ENCODE measurements around the gene KDELR3. TPM values are rescaled to one million over a fixed set of nuclear protein-coding genes. Genes with fewer than 3 reads are reported as not detected.
A peak's percentile ranks its signal among the peaks of the same experiment; 100 is the strongest.

Gene KDELR3
- total and polyA plus RNA-seq, 12 donors: 3.7 to 18.0 (median 8.7) TPM

DNA sequence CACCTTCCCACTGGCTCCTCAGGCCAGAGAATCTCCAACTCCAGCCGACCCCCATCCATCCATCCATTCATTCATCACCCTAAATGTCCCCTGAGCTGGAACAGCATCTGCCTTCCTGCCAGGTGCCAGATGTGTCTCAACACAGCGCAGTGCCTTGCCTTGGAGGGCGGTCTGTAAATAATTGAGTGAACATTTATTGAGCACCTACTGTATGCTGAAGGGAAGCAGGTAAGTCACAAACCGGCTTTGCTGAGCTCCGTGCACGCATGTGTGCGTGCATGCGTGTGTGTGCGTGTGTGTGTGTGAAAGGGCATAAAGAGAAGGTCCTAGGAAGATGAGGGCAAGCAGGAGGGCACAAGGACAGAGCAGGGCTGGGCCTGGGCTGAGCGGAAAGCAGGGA lies 23.1 kb upstream of the KDELR3 start:
- 84 to 93% (median 90%) methylated on average over 9 to 10 of the region's 10 CpGs for WGBS, 4 donors

DNA sequence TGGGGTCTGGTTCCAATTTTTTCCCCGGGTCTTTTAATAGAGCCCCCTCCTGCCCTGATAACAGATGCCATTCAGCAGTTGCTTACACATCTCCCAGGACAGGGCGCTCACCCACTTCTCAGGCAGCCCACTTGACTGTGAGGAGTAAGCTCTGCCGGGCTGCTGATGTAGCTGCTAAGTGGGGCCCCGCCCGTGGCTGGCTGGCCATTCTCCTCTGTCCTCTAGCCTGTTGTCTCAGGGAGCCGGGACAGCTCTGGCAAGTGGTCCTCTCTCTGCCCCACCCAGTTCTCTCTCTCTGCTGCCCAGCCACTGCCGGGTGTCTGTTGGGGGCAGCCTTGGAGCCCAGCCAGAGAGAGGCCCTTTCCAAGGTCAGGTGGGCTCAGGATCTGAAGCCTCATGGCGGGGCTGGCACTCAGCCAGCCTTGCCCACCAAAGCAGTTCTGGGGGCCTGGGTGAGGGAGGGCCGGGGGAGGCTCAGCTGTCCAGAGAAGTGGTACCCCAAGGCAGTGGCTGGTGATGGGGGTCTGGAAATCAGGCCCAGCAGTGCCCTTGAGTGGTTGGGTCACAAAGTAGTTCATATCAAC lies 21.8 kb upstream of the KDELR3 start:
- DNase-seq: no peak
- H3K4me1 ChIP-seq (replicated peaks in 1 of 2): no peaks in the 10 kb centered on the region

More for the DNA sequence above, 23.1 kb upstream of the KDELR3 start:
- no peaks in the 10 kb centered on the region for H3K4me1 ChIP-seq (replicated peaks in 1 of 2)
- no peak overlapping the region for H3K27ac ChIP-seq
- no peaks in the 10 kb centered on the region for H3K27me3 ChIP-seq
- TF ChIP-seq, protein P1, sequence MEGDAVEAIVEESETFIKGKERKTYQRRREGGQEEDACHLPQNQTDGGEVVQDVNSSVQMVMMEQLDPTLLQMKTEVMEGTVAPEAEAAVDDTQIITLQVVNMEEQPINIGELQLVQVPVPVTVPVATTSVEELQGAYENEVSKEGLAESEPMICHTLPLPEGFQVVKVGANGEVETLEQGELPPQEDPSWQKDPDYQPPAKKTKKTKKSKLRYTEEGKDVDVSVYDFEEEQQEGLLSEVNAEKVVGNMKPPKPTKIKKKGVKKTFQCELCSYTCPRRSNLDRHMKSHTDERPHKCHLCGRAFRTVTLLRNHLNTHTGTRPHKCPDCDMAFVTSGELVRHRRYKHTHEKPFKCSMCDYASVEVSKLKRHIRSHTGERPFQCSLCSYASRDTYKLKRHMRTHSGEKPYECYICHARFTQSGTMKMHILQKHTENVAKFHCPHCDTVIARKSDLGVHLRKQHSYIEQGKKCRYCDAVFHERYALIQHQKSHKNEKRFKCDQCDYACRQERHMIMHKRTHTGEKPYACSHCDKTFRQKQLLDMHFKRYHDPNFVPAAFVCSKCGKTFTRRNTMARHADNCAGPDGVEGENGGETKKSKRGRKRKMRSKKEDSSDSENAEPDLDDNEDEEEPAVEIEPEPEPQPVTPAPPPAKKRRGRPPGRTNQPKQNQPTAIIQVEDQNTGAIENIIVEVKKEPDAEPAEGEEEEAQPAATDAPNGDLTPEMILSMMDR (IDR thresholded peaks at IDR 0.05): no peak
- no peak for TF ChIP-seq POLR2A (IDR thresholded peaks at IDR 0.05)
- intact Hi-C loops (cut with DNase I): no loop called here
- no peaks in the 10 kb centered on the region for H3K9me3 ChIP-seq (replicated peaks in 1 of 3)
- DNase-seq: no peak
- no peaks in the 10 kb centered on the region for H3K36me3 ChIP-seq (replicated peaks in 1 of 2)
- no peak overlapping the region for H3K4me3 ChIP-seq

DNA sequence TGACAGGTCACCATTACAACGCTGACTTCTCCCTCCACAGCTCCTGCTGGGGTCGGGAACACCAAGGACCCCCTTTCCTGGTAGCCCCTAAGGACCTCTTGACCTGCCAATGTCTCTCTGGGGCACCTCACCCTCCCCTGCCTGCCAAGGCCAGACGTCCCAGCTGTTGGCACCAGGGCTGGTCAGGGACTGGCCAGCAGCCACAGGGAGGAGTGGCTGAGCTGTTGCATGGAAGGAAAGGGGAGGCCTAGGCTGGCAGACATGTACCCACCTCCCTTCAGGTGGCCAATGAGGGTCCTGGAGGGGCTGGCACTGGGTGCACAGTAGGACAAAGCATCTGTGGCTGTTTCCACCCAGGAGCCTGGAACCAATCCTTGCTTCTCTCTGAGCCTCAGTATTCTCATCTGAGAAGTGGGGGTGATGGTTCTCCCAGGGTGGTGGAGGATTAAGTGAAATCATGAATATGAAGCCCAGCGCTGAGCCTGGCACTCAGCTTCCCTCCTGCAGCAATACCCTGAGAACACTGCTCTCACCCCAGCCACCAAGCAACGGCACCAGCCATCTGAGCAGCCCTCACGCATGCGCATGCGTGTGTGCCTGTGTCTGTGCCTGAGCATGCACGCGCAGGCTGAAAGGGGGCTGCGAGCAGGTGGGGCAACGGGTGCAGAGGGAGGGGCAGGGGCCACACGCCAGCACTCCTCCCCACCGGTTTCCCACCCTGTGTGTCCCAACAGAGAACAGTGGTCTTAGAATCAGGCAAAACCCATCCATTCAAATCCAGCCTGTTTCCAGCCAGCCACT lies 18.8 kb upstream of the KDELR3 start:
- no peak overlapping the region for H3K27ac ChIP-seq
- 60 to 81% (median 75%) methylated on average over 5 to 14 of the region's 14 CpGs for WGBS, 4 donors
- peak in 4 of 7 donors; percentile 33 to 53 (median 36) for DNase-seq
- H3K36me3 ChIP-seq (replicated peaks in 1 of 2): no peaks in the 10 kb centered on the region
- no peak overlapping the region for H3K4me3 ChIP-seq
- H3K9me3 ChIP-seq (replicated peaks in 1 of 3): no peaks in the 10 kb centered on the region
- intact Hi-C loops (cut with DNase I): no loop called here
- TF ChIP-seq POLR2A (IDR thresholded peaks at IDR 0.05): no peak
- TF ChIP-seq, protein P1 (IDR thresholded peaks at IDR 0.05): no peak
- H3K4me1 ChIP-seq (replicated peaks in 1 of 2): no peaks in the 10 kb centered on the region
- H3K27me3 ChIP-seq: peaks cover 5% of the 10 kb centered on the region

More for the DNA sequence above, 21.8 kb upstream of the KDELR3 start:
- Histone ChIP-seq H3K9me3 (replicated peaks in 1 of 3) (no peaks in the 10 kb centered on the region), H3K36me3 (replicated peaks in 1 of 2) (no peaks in the 10 kb centered on the region), H3K4me3 (no peak overlapping the region), H3K27ac (no peak overlapping the region), H3K27me3 (no peaks in the 10 kb centered on the region)
- intact Hi-C loops (cut with DNase I): no loop called here
- TF ChIP-seq, protein P1 (IDR thresholded peaks at IDR 0.05): no peak
- no peak for TF ChIP-seq POLR2A (IDR thresholded peaks at IDR 0.05)
- 49 to 63% (median 59%) methylated on average over 1 to 9 of the region's 9 CpGs for WGBS, 4 donors

DNA sequence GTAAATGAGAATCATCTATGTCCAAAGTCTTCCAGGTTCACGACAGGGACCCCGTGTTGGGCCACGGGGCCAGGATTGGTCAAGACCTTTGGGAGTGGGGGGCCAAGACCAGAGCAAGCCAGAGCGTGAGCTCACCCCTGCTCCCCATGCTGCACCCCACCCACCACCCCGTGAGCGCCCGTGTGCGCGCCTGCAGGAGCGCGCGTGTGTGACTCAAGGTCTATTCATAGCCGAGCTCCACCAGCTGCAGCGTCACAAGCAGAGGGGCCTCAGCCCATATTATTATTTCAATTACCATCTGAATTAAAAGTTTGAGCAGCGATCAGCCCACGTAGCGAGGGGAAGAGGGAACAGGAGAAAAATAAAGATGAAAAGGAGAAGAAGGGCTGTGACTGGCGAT lies 18.1 kb upstream of the KDELR3 start:
- Histone ChIP-seq H3K4me3 (no peak overlapping the region), H3K36me3 (replicated peaks in 1 of 2) (no peaks in the 10 kb centered on the region), H3K27me3 (peaks cover 11% of the 10 kb centered on the region), H3K4me1 (replicated peaks in 1 of 2) (peaks cover 0 to 4% of the 10 kb centered on the region in 2 donors), H3K27ac (no peak overlapping the region), H3K9me3 (replicated peaks in 1 of 3) (no peaks in the 10 kb centered on the region)
- no peak for DNase-seq
- TF ChIP-seq, protein P1 (IDR thresholded peaks at IDR 0.05): no peak
- TF ChIP-seq POLR2A (IDR thresholded peaks at IDR 0.05): no peak
- WGBS, 4 donors: 64 to 82% (median 77%) methylated on average over 18 of the region's 18 CpGs
- intact Hi-C loops (cut with DNase I): no loop called here
